Dermis blood vessel endothelial cell (primary cell): ENCODE measurements around the gene GARIN5B. TPM values are rescaled to one million over a fixed set of nuclear protein-coding genes. Genes with fewer than 3 reads are reported as not detected.

Experiments
- DNase-seq: peaks from one replicate; pipeline ENCODE4 v3.0.0; 2010
- total RNA-seq: library from RNA; depleted of rRNA; stranded (reverse); fragments of >200 nt; gene quantifications from 2 replicates; pipeline ENCODE4 v1.2.3, GENCODE V29; 2014

Gene GARIN5B
- total RNA-seq, 1 donor from 2014 or later = not detected

DNA sequence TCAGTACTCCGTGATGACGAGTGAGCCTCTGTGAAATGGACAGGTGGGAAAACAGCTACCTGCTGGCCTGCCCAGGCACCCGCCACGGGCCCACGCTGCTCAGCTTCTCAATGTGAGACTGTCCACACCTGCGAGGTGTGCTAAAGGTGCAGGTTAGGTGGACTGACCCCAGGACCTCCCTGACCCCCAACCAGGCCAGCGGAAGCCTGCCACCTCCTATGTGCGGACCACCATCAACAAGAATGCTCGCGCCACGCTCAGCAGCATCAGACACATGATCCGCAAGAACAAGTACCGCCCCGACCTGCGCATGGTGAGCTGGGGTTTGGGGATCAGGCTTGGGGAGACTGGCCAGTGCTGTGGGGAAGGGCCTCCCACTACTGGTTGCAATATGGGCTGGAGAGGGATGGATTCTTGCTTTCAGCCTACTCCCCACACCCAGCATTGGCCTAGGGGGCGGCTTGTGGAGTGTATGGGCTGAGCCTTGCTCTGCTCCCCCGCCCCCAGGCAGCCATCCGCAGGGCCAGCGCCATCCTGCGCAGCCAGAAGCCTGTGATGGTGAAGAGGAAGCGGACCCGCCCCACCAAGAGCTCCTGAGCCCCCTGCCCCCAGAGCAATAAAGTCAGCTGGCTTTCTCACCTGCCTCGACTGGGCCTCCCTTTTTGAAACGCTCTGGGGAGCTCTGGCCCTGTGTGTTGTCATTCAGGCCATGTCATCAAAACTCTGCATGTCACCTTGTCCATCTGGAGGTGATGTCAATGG is 24.9 kb upstream of the GARIN5B start:
- DNase-seq = no peak

DNA sequence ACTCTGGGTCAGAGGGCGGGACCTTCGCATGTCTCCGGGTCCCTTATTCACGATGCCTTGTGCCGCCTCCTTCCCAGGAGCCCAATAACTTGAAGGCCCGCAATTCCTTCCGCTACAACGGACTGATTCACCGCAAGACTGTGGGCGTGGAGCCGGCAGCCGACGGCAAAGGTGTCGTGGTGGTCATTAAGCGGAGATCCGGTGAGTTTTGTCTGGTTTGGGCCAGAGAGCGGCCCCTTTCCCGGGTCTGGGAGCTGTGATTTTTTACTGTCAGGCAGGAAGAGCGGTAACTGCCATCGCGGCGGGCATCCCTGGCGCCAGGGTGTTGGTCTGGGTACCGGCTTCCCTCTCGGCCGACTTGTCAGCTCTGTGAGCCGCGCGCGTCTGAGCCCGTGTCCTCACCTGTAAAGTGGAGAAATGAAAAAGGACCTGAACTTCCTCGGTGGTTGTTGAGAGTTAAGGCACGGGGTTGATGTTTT is 23.5 kb upstream of the GARIN5B start:
- no peak for DNase-seq

DNA sequence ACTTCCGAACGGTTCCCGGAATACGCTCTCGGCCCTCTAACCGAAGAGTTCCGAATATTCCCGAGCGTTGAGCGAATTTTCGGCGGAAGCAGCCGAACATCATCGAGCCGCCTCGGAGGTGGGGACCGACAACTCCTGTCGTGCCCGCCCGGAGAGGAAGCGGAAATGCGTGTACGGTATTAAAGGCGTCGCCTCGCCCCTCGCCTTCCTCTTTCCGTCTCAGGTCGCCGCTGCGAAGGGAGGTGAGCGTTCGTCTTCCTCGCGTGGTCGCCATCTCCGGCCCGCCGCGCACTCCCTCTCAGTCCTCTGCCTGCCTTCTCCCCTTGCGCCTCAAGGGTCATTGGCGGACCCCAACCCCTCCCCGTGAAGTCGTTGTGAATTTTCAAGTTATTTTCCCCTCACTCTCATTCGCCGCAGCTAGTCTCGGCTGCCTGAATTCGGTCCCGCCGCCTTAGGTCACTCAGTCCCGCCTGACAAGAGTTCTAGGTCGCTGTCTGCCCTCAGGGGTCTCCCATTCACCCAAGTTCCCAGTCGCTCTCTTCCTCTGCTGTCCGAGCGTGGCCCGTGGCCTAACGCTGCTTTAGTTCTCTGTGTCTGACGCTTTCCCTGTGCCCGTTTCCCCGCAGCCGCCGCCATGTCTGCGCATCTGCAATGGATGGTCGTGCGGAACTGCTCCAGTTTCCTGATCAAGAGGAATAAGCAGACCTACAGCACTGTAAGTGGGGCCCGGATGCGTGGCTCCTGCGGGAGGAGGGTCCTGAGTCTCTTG is 22.8 kb upstream of the GARIN5B start, which contains the start of gene RPL28:
Gene RPL28, plus strand, starts transcription at position 209 of the 769 bp plus-strand sequence. Its CDS starts 426 bp downstream, at position 635.
- DNase-seq = peak; percentile 99

DNA sequence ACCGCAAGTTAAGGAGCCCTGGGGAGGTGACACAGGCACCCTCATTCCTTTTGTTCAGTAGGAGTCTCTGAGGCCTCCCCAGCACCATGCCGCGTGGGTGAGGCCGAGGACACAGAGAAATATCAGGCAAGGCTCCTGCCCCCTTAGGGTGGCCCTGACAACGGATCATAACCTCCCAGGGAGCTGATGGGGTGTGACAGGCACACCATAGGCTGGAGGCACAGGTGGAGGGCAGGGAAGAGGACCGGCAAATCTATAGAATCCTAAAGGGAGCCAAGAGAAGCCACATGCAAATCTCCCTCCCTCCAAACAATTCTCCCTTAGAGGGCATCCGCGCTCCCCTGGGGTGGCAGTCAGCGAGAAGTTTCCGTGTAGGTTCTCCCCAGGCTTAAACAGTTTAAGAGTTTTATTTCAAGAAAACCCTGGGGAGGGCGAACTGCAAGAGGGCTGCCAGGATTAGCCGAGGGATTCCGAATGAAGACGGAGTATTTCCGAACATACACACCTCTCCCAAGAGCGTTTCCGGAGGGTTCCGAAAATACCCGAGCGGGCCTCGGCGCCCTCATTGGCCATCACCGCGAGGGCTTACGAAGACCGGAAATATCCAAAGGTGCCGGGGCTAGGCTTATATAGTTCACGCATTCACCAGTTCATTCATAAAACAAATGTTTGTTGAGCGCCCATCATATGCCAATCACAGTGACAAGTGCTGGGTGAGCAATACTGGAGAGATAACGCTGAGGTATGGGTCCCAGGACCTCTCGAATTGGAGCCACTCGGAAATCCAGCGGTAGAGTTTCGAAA is 22.1 kb upstream of the GARIN5B start:
- DNase-seq = peak; percentile 95

DNA sequence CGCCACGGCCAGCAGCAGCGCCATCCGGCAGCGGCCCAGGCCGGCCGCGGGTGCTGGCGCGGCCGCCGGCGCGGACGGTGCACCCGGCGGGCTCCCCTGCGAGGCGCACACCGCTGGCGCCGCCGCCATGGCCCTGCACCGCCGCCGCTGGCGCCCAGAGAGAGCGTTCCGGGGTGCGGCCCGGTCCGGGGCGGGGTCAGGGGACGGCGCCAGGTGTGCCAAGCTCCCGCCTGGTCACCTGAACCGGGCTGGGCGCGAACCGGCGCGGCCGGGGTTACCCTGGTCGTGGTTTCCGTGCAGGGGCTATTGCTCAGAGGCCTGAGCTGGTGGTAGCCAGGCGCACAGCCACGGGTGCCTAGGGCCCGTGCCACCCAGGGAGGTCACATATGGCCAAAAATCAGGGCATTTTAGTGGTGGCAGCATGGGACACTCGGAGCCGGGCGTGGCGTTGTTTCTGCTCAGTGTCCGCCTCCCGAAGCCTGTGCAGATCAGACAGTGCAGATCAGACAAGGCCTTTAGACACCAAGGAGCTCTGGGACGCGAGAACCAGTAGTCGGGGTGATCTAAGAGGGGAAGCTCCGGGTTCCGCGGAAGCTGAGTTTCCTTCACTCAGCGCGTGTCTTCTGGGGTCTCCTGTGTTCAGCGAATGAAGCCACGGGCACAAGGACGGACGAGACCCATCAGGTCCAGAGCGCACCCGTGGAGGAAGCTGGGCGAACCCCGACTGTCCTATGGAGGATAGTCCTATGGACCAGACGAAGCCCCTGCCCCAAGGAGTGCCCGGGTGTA is 21.3 kb upstream of the GARIN5B start, which contains the start of gene TMEM238:
Gene TMEM238, minus strand, starts transcription at position 162 of the 789 bp plus-strand sequence. Its CDS starts 33 bp downstream, at position 129.
- no peak for DNase-seq

DNA sequence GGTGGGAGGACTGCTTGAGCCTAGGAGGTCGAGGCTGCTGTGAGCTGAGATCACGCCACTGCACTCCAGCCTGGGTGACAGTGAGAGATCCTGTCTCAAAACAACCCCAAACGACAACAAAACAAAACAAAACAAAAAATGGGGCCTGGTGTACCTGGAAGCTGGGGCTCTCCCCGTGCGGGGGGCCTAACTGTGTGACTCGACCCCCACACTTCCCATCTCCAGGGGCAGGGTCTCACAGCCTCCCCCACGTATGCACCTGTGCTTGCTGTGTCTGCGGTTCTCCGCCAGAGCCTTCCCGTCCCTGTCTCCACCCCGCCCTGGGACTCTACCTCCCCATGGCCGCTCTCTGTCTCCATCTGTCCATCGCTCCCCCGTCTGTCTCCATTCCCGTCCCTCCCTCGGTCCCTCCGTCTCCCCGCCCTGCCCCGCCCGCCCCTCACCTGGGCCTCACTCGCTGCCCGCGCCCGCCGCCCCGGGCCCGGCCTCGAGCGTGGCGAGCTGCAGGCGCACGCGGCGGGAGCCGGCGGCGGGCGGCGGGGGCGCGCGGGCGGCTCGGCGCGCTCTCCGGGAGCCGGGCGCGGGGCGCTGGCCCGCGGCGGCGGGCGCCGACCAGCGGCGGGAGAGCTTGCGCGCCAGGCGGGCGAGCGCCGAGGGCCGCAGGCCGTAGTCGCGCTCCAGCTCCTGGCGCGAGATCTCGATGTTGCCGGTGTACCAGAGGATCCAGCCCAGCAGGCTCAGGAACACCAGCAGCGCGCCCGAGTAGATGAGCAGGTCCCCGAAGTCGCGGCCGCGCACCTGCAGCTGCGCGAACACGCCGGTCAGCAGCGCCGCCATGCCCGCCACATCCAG is 20.4 kb upstream of the GARIN5B start:
- peak; percentile 83 for DNase-seq

DNA sequence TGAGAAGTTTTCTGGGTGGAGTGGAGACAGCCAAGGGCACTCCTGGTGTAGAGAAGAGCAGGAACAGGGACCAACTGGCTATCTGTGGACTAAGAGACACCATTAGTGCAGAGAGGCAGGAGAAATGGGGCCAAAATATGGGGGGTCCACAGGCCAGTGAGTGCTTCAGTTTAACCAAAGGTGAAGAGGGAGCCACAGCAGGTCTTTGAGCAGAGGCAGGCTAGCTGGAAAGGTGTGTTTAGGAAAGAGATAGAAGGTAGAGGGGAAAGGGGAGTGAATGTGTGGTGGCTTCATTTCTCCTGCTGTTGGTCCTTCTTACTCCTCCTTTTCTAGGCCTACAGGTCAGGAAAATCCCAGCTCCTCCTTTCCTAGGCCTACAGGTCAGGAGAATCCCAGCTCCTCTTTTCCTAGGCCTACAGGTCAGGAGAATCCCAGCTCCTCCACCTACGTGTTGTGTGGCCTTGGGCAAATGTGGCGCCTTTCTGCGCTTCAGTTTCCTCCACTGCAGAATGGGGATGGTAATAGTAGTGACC is 19.5 kb upstream of the GARIN5B start:
- no peak for DNase-seq

DNA sequence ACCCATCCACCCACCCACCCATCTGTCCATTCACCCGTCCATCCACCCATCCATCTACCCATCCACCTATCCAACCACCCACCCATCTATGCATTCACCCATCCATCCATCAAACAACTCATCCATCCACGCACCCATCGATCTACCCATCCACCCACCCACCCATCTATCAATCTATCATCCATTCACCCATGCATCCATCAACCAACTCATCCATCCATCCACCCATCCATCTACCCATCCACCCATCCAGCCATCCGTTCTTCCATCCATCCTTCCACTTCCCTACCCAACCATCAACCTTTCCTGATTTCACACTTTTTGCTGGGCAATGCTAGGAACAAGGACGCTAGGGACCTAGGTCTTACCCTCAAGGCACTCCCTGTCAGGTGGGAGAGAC is 19.0 kb upstream of the GARIN5B start:
- no peak for DNase-seq

DNA sequence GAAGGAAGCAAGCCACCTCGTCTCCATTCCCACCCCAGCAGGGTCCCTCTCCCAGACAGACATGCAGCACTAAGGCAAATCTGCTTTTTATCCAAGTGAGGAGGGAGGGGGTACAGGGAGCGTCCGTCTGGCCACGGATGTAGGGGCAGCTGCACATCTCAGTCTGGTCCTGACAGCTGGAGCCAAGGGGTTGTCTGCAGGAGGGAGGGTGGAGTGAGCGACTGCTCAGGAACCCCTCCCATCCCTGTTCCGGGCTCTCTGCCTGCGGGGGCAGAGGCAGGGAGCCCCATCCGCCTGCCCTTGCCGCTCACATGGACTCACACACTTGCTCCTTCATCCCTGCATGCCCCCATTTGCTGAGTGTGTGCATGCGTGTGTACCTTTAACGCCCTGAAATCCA is 16.1 kb upstream of the GARIN5B start:
- no peak for DNase-seq

DNA sequence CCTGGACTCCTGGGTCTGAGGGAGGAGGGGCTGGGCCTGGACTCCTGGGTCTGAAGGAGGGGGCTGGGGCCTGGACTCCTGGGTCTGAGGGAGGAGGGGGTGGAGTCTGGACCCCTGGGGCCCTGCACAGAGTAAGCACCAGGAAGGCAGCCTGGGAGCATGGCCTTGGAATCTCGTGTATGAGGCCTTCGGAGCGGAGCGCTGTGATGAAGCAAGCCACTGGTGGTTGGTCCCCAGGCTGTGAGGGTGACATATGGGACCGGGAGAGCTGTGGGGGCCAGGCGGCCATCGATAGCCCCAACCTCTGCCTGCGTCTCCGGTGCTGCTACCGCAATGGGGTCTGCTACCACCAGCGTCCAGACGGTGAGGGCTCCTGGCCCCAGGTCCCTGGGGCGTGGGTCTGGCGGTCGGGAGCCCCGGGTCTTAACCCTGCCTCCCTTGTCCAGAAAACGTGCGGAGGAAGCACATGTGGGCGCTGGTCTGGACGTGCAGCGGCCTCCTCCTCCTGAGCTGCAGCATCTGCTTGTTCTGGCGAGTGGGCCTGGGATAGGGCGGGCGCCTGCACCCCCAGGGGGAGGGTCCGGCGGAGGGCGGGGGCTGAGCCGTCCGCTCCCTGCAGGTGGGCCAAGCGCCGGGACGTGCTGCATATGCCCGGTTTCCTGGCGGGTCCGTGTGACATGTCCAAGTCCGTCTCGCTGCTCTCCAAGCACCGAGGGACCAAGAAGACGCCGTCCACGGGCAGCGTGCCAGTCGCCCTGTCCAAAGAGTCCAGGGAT is 14.5 kb upstream of the GARIN5B start:
- DNase-seq = no peak

DNA sequence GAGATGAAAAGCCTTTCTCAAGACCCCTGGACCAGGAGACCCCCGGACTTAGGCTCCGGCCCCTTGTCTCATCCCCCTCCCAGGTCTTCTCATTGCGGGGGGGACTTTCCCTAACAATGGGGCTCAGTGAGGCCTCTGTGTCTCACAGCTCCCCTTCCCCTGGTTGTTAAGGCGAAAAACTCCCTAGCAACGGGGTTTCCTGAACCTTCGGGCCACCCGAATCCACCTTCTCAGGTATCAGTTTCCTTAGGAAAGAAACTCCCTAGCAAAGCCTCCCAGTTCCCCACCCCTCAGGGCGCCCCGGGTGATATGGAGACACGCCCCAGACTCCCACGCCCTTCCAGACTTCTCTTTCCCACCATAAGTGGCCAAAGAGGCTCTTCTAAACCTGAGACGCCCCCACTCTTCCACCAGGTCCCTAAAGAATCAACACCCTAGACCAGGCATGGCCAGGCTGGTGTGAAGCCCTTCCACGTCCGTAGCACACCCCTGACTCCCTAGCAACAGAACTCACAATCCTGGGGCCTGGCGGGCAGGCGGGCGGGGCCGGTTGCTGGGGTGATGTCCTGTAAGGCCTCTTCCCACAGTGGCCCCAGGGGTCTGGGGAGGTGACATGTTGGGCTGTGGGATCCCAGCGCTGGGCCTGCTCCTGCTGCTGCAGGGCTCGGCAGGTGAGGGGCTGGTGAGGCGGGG is 13.3 kb upstream of the GARIN5B start, which contains the start of gene TMEM190:
Gene TMEM190, plus strand, starts transcription at position 586 of the 693 bp plus-strand sequence. Its CDS starts 28 bp downstream, at position 614.
- DNase-seq = no peak

DNA sequence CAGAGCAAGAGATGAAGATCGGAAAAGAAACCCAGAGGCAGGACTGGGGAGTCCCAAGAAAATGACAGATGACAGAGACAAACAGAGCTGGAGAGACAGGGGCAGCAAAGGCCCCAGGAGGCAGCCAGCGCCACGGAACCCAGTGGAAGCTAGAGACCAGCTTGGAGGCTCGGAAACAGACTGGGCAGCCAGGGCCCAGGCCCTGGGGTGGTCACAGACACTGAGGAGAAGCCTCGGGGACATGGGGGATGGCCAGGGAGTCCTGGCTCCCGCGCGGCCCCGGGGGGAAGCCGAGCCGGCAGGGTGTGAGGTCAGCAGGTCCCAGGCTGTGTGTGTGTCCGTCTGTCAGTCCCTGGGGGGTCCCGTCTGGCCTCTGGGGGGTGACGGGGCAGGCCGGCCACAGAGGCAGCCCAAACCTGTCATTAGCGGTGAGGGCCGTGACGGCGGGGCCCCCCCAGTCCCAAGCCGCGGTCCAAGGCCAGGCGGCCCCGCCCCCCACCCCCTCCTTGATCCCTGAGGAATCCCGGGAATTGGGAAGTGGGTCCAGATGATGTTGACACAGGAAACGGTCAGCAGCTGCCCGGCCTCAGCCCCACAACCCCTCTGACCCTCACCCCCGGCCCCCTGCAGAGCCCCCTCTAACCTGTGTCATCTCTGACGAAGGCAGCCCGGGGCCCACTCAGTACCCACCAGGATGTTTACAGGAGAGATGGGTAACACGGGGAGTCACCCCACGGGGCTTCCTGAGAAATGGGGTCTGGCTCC is 11.1 kb upstream of the GARIN5B start:
- DNase-seq = no peak

DNA sequence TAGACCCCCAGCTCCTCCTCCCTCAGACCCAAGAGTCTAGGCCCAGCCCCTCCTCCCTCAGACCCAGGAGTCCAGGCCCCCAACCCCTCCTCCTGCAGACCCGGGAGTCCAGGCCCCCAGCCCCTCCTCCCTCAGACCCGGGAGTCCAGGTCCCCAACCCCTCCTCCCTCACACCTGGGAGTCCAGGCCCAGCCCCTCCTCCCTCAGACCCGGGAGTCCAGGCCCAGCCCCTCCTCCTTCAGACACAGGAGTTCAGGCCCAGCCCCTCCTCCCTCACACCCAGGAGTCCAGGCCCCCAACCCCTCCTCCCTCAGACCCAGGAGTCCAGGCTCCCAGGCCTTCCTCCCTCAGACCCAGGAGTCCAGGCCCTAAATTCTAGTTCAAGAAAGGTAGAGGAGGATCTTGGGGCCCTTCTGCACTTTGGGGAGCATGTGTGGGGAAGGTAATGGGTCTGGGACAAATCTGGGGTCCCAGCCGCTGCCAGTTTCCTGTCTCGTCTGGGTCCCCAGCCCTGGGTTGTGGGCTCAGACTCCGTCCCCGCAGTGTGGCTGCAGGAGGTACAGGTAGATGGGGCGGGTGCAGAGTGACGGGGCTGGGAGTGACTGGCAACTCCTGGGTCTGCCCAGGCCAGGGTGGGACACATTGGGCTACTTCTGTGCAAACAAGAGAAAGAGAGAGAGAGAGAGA is 10.4 kb upstream of the GARIN5B start:
- DNase-seq = no peak

DNA sequence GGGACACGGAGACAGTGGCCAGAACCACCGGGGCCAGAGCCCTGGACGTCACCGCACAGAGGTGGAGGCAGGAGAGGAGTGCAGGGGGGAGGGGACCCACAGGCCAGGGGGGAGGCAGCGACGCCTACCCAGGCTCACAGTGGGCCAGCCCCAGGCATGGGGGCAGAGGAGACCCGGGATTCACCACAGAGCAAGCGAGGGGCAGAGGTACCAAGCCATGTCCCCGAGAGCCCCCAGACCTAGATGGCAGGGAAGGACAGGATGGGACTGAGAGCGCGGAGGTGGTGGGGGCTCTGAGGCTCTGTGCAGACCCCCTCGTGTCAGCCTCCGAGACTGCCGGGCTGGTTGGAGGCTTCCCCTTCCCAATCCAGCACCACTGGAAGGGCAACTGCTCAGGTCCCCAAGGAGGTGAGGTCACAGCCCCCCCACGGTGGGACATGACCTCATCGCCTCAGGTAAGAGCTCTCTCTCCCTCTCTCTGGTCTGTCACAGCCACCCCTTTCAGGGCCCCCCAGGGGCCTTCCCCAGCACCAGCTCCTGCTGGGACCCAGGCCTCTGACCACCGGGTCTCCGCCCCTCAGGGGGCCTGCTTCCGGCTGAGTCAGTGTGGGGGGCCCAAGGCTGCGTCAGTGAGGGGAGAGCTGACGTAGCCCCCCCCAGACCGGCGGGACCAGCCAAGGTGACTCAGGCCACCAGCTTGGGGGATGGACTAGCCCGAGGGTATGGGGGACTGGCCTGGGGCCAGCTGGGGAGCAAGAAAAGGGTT is 9.4 kb upstream of the GARIN5B start:
- DNase-seq = no peak

DNA sequence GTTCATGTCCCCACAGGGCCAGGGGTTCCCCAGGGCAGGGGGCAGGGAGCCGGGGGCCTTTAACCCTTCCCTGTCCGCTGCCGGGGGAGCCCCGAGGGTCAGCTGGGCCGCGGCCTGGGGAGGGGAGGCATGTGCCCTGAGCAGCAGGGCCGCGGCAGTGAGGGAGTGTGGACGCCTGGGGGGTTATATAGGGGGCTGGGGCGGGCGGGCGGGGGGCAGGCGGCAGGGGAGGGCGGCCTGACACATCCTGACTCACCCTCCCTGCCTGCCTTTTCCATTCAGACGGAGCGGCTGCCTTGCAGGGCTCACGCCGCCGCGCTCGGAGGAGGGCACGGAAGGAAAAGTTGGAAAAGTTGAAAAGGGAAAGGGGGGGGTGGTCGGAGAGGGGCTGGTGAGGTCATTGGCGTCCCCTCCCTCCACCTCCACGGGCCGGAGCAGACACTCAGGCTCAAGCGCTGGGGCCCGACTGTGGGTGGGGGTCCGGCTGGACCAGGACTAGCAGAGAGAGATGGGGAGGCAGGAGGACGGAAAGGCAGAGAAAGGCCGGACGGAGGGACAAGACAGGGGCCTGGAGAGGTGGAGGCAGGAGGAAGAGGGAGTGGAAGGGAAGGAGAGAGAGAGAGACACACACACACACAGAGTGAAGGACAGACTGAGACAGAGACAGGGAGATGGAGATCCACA is 7.4 kb upstream of the GARIN5B start, which contains the start of gene IL11:
Gene IL11, minus strand, starts transcription at position 159 of the 684 bp plus-strand sequence. Its CDS starts 153 bp downstream, at position 6.
- no peak for DNase-seq
